HG03460 (cell line): ENCODE results near the gene CNTN4.

Experiments
- ATAC-seq: cut with Tn5 transposase; IDR thresholded peaks from one replicate; pipeline ENCODE4 v1.9.1; 2021; ENCODE audit not compliant: unreplicated experiment

The CNTN4 gene

GRCh38 chr3:2578560-2578959 lies 479.9 kb downstream of the CNTN4 start:
- no peak for ATAC-seq

DNA sequence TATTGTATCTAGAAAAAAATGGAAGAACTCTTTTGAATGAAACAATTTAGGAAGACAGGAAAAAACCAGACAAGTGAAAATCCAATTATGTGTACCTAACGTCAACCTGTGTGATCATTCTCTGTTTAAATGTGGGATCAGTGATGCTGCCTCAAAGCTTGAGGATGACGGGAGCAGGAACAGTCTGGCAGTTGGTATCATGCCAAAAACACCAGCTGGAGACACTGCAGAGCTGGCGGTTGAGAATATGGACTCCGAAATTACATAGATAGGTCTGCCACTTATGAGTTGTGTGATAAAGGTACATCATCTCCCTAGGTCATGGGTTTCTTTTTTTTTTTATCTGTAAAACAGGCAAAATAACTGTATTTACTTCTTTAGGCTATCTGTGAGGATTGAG lies 480.5 kb downstream of the CNTN4 start:
- ATAC-seq: no peak

DNA sequence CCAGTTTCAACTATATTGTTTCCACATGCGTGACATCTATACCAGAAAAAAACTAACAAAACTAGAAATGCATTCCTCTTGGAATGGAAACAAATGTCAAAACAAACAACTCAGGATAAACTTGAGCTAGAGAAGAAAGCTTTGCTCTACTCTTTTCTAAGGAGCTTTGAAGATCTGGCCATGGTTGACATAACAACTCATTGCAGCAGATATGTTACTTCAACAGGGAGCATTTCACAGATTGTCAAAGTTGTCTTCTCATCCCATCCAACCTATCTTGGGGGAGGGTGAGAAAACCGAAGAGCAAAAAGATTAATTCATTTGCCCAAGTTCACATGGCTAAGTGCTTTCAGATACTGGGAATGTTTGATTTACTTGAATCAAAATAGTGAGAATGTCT lies 484.4 kb downstream of the CNTN4 start:
- no peak for ATAC-seq

GRCh38 chr3:2589336-2589969 lies 490.8 kb downstream of the CNTN4 start:
- ATAC-seq: no peak

- ATAC-seq: no peak
Measured at GRCh38 chr3:2595486-2595885, 496.8 kb downstream of the CNTN4 start.

DNA sequence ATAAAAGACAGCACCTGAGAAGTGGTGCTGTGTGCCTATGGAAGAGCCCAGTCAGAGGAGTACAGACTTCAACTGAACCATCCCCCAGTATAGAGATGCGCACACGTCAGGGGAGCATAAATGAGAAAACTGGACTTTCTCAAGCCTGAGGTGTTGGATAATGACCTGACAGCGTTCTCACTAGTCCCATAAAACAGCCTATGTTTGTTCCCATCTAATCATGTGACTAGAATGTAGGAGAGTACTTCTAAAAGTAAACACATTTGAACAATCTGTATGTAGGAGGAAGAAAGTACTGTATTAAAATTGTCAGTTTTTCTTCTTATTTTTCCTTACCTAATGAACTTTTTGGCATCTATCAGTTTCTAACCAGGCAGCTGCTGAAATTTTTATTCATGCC lies 498.9 kb downstream of the CNTN4 start:
- ATAC-seq: no peak

GRCh38 chr3:2599471-2599870 lies 500.8 kb downstream of the CNTN4 start:
- ATAC-seq: no peak

DNA sequence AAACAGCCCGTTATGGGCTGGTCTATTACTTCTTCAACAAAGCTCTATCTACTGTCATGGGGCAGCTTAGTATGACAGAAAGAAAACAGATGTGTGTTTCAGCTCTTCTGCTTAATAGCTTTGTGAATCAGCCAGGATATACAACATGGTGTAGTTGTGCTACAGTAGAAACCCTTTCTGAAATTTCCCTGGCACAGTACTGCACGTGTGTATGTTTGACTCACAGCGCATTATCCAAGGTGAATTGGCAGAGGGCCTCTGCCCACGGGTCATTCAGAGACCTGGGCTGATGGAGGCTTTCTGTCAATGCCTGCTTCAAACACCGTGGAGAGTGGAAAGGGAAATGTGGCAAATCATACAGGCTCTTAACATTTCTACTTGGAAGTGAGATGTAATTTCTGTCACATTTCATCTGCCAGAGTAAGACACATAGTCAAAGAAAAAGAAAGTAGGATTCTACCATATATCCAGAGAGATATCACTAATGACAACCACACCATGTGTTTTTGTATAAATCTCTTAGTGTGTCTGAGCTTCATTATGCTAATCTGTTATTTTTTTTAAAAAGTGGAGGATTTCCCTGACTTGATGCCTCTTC lies 505.1 kb downstream of the CNTN4 start:
- no peak for ATAC-seq

DNA sequence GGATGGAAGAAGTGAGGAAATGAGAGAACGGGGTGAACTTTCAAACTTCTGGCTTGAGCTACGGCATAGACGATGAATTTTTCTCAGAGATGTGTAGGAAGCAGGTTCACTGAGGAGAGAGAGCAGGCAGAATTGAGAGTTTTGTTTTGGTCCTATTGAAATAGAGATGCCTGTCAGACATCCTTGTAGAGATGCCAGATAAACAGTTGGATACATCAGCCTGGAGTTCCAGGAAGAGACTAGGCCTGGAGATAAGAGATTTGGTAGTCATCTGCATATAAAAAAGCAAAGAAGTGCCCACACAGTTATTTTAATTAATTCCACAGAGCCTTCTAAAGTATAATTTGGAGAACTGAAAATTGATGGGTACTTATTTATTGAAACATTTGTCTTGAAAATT lies 515.9 kb downstream of the CNTN4 start:
- no peak for ATAC-seq

DNA sequence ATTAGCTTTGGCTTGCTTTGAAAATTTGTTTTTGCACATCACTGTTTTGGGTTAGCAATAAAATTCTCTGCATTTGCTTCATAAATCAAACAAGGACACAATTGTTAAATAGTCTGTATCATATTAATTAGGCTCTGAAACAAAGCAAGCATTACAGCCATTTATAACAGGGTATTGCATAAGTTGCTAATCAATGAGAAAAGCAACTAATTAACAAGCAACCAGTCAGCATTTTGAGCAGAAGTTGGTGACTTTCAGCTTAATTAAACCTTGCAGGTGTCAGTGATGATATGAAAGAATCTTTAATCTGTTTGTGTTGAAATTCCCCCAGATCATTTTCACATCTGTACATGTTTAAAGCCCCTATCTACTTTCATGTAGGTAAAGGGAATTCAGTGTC lies 516.4 kb downstream of the CNTN4 start:
- no peak for ATAC-seq

- ATAC-seq: no peak
Measured at GRCh38 chr3:2623436-2623835, 524.8 kb downstream of the CNTN4 start.

DNA sequence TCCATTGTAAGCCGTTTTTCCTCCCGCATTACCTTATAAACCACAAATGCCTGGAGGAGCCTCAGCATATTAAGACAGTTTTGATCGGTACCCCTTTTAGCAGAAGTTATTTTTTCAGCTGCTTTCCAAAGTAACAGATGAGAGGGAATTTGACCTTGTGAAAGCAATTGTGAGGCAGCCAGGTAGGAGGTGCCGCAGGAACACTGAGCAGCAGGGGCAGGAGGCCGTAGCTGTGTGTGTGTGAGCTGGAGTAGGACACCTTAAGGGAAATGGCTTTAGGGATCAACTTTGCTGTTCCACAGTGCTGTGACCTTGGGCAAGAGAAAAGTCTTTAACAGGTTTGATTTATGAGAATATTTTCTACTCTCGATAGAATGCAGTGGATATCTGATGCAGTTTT lies 529.5 kb downstream of the CNTN4 start:
- no peak for ATAC-seq

DNA sequence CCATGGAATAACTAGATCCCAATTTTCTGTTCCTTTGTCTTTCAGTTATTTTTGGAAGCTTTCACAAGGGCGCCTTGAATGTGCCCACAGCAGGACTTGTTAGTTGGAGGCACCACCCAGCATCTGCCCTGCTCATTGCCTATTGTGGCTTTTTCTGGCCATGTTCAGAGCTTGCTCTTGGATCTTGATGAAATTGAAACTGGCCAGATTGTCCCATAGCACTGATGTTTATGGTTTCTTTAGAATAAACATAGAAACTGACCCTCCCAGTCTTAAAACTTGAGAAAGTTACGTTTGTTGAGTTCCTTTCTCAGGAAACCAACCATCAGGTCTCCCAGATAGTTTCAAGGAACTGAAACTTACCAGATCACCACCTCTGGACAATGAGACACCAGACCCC lies 536.8 kb downstream of the CNTN4 start:
- ATAC-seq: no peak

DNA sequence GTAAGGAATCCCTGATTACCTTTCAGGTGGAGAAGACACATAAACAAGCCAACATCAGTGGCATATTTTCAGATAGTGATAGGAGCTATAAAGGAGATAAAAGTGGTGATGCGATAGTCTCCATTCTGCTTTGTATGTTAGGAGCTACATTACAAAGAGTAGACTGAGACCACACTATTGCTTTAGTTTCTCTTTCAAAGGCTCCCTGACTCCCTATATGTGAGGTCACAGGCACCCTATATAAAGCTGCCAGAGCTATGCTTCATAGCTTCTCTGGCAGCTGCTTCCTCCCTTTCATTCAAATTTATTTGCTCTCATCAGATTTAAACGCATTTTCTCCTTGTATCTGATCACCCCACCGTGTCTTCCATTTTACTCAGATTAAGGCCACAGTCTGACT lies 544.9 kb downstream of the CNTN4 start:
- no peak for ATAC-seq

DNA sequence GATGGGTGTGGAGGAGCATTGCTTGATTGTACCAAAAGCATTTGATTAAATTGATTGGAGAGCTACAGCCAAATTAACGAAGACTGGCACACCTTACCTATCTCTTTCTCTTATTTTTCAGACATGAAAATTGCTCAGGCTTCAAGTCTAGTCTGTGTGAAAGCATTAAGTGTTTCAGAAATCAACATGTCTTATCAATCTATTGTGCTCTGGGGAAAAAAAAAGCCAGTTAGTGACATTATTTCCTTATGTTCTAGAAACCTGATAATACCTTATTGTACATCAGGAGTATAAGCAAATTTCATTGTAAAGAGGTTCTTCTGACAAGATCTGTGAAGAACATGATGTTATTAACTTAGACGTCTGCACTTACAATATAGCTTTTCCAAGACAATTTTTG lies 546.3 kb downstream of the CNTN4 start:
- no peak for ATAC-seq

DNA sequence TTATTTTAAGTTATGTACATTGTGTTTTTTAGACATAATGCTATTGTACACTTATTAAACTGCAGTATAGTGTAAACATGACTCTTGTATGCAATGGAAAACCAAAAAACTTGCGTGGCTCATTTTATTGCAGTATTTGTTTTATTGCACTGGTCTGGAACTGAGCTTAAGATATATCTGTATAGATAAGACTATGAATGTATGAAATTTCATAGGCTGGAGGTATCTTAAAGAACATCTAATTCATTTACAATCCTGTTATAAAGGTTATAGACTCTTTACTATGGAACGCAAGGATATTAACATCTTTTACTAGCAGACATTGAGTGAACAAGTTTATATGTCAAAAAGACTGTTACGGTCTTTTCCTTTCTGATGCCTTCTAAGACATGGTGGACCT lies 552.1 kb downstream of the CNTN4 start:
- ATAC-seq: no peak

DNA sequence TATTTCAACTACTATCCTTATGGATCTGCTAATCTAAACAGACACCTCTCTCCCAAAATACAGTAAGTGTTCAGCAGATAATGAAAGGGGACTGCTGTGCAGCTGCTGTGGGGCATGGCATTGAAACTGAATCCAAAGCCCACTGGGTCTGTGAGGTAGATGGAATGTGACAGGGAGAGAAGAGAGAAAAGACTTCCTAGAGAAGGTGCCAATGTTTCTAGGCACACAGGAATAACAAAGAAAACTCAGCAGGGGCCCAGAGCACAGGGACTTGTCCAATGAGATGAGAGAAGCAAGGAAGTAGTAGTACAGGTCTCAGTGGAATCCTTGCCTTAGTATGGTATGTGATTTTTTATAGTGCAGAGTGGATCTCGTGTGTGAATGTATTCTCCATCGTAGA lies 553.7 kb downstream of the CNTN4 start:
- ATAC-seq: no peak

DNA sequence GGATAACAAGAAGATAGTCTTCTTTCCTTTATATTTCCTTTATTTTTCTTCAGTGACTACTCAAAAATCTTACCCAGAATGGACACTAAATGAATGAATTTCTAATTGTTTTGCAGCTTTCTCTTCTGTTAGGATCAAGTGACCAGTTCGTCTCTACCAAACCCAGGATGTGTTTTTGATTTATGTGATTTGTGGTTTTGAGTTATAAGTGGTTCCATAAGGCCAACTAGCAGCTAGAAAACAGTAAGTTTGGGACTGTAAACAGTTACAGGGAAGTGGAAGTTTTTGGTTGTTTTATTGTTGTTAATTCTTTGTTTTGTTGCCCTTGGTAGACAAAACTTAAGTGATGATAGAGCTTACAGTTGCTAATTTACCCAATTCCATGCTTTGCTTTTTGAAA lies 555.0 kb downstream of the CNTN4 start:
- no peak for ATAC-seq

- no peak for ATAC-seq
Measured at GRCh38 chr3:2655229-2655701, 556.6 kb downstream of the CNTN4 start.

- ATAC-seq: no peak
Measured at GRCh38 chr3:2656806-2657777, 558.4 kb downstream of the CNTN4 start.

DNA sequence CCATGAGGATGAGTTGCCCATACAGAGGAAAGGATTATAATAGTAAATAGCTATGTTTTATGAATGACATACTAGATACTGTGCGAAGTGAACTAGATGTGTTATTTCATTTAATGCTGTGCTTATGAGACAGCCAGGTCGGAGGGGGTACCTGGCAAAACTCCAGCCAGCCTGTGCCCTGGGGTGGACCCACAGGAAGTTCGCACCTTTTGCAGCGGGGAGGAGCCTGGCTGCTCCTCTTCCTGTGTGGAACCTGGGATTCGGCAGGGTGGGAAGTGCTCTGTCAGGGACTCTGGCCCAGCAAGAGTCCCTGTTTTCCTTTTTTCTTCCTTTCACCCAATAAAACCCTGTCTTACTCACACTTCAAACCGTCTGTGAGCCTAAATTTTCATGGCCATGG lies 559.3 kb downstream of the CNTN4 start:
- no peak for ATAC-seq

- ATAC-seq: no peak
Measured at GRCh38 chr3:2659896-2660295, 561.2 kb downstream of the CNTN4 start.
